Esophagus squamous epithelium (tissue), 4 donors: Measurements from ENCODE around the gene ERF.
A peak's percentile ranks its signal among the peaks of the same experiment; 100 is the strongest.

Source experiments
- POLR2A ChIP-seq, 4 donors: fragments of 450-650 bp; IDR thresholded peaks; one replicate each; pipeline ENCODE4 v1.6.1; 2017; ENCODE audit warnings: antibody characterized with exemption in 4 of 4, mild to moderate bottlenecking in 4 of 4, moderate library complexity in 3 of 4
- TF ChIP-seq, protein P1 (sequence below), 6 experiments: fragments of 450-650 bp in 4 of 6; fragments of 200-600 bp in 2 of 6; sonication (generic) in 2 of 6; IDR thresholded peaks; one replicate each; pipeline ENCODE4 v1.5.1; 2016 to 2019; ENCODE audit warnings: antibody characterized with exemption in 6 of 6, mild to moderate bottlenecking in 4 of 6, moderate library complexity in 4 of 6

DNA sequence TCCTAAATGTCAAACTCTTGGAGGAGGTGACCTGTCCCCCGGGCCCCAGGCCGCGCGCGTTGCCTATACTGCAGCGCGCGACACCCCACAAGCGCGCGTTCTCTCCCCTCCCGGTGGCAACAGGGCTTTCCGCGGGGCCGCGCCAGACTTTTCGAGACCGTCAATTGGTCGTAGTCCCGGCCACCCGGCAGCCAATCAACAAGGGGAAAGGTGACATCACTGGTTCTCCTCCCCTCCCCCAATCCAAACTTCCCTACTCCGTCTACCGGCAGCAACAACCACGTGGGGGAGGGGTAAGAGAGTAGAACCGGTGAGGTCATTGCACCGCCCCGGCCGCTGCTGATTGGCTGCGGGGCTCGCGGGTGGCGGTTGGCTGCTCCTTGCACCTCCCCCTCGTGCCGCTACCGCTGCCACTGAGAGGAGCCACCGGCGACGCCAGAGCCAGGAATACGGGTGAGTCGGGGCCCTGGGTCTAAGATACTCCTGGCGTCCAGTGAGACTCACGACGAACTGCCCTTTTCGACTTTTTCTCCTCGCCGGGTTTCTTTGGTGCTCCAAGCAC is 13.3 kb upstream of the ERF start:
- TF ChIP-seq, protein P1, sequence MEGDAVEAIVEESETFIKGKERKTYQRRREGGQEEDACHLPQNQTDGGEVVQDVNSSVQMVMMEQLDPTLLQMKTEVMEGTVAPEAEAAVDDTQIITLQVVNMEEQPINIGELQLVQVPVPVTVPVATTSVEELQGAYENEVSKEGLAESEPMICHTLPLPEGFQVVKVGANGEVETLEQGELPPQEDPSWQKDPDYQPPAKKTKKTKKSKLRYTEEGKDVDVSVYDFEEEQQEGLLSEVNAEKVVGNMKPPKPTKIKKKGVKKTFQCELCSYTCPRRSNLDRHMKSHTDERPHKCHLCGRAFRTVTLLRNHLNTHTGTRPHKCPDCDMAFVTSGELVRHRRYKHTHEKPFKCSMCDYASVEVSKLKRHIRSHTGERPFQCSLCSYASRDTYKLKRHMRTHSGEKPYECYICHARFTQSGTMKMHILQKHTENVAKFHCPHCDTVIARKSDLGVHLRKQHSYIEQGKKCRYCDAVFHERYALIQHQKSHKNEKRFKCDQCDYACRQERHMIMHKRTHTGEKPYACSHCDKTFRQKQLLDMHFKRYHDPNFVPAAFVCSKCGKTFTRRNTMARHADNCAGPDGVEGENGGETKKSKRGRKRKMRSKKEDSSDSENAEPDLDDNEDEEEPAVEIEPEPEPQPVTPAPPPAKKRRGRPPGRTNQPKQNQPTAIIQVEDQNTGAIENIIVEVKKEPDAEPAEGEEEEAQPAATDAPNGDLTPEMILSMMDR (IDR thresholded peaks at IDR 0.05) = peak in 3 of 6 experiments; percentile 4 to 17 (median 15)
- TF ChIP-seq POLR2A (IDR thresholded peaks at IDR 0.05) = peak in 3 of 4 donors; percentile 59 to 96 (median 92)
